Stomach (tissue), 4 donors: Measurements from ENCODE around the gene FUBP1.

ENCODE experiments used
- EP300 ChIP-seq: sonication (generic); formaldehyde crosslinking; IDR thresholded peaks from one replicate; pipeline ENCODE4 v1.6.1; 2017; ENCODE audit warnings: antibody characterized with exemption
- TF ChIP-seq, protein P1 (sequence below), 7 experiments: fragments of 450-650 bp in 4 of 7; fragments of 200-600 bp in 3 of 7; sonication (generic) in 3 of 7; IDR thresholded peaks; one replicate each; pipeline ENCODE4 v1.5.1; 2016 to 2019; ENCODE audit warnings: antibody characterized with exemption in 7 of 7, control low read depth in 2 of 7, mild to moderate bottlenecking in 1 of 7

DNA sequence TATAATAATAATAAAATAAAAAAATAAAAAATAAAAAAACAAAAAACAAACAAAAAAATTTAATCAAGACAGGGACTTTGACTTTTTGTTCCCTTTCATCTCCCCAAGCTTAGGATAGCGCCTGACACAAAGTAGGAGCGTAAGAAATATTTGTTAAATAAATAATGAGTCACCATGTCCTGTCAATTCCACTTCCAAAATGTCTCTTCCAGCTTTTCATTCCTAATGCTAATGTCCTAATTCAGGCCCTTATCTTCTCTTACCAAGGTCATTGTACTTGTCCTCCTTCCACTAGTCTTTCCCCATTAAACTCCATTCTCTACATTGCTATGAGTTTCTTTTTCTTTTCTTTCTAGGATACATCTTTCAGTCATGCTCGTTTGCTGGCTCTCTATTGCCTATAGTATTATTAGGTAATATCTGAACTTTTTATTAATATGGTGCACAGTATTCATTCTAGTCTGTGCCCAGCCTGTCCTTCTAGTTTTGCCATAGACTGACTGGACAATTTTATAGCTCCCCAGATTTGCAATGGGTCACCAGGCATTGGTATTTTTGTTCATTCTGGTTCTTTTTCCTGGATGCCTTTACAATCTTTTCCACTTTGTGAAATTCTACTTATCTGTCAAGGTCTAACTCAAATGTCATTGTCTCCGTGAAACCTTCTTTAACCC, 79.1 kb downstream of the FUBP1 start:
- TF ChIP-seq, protein P1, sequence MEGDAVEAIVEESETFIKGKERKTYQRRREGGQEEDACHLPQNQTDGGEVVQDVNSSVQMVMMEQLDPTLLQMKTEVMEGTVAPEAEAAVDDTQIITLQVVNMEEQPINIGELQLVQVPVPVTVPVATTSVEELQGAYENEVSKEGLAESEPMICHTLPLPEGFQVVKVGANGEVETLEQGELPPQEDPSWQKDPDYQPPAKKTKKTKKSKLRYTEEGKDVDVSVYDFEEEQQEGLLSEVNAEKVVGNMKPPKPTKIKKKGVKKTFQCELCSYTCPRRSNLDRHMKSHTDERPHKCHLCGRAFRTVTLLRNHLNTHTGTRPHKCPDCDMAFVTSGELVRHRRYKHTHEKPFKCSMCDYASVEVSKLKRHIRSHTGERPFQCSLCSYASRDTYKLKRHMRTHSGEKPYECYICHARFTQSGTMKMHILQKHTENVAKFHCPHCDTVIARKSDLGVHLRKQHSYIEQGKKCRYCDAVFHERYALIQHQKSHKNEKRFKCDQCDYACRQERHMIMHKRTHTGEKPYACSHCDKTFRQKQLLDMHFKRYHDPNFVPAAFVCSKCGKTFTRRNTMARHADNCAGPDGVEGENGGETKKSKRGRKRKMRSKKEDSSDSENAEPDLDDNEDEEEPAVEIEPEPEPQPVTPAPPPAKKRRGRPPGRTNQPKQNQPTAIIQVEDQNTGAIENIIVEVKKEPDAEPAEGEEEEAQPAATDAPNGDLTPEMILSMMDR (IDR thresholded peaks at IDR 0.05) = no peak
- no peak for TF ChIP-seq EP300
